Peyer's patch (tissue), 4 donors: ENCODE results near the gene EPB42.

Experiments used
- POLR2A ChIP-seq, 2 donors: fragments of 450-650 bp; IDR thresholded peaks; one replicate each; pipeline ENCODE4 v1.5.1; 2017; ENCODE audit warnings: antibody characterized with exemption in 2 of 2, mild to moderate bottlenecking in 2 of 2, moderate library complexity in 2 of 2
- TF ChIP-seq, protein P1 (sequence below), 6 experiments: fragments of 450-650 bp in 4 of 6; fragments of 200-600 bp in 2 of 6; sonication (generic) in 1 of 6; IDR thresholded peaks; one replicate each; pipeline ENCODE4 v1.5.1; 2017 to 2019; ENCODE audit warnings: antibody characterized with exemption in 6 of 6, mild to moderate bottlenecking in 3 of 6, moderate library complexity in 1 of 6

DNA sequence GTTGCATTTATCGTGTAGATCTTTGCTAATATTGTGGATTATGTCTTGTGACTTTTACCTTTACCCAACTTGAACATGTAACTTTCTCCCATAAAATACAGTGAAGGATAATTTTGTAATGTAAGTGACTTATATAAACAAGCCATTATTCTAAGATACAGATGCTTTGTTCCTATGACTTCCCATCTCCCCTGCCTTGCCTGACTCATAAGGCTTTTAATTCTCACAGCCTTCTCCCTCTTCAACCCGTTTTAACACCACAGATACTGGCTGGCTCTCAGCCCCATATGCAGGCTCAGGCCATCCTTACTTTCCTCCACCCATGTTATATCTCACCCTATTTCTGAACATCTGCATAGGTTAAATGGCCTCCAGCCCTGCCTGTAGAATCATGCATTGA lies 31.5 kb downstream of the EPB42 start:
- TF ChIP-seq, protein P1, sequence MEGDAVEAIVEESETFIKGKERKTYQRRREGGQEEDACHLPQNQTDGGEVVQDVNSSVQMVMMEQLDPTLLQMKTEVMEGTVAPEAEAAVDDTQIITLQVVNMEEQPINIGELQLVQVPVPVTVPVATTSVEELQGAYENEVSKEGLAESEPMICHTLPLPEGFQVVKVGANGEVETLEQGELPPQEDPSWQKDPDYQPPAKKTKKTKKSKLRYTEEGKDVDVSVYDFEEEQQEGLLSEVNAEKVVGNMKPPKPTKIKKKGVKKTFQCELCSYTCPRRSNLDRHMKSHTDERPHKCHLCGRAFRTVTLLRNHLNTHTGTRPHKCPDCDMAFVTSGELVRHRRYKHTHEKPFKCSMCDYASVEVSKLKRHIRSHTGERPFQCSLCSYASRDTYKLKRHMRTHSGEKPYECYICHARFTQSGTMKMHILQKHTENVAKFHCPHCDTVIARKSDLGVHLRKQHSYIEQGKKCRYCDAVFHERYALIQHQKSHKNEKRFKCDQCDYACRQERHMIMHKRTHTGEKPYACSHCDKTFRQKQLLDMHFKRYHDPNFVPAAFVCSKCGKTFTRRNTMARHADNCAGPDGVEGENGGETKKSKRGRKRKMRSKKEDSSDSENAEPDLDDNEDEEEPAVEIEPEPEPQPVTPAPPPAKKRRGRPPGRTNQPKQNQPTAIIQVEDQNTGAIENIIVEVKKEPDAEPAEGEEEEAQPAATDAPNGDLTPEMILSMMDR (IDR thresholded peaks at IDR 0.05), result no peak
- no peak for TF ChIP-seq POLR2A (IDR thresholded peaks at IDR 0.05)
